Endothelial cell of hepatic sinusoid (primary cell): ENCODE results near the gene HES4.
"Not testable (repeated sequence)": the region's sequence is repeated elsewhere in the genome, so short reads cannot be mapped to it uniquely, and the experiment has no call there.

Source experiments
- in situ Hi-C: cut with HindIII; loops from 2 replicates; pipeline ENCODE4 v1.10.0; 2017; ENCODE audit warnings: low sequenced_read_pairs

The HES4 gene

GRCh38 chr1:1033731-1034438 lies 34.0 kb upstream of the HES4 start:
- in situ Hi-C loops, result no loop called here

GRCh38 chr1:1033009-1033587 lies 33.2 kb upstream of the HES4 start:
- in situ Hi-C loops, result no loop called here

GRCh38 chr1:1032424-1032823 lies 32.5 kb upstream of the HES4 start:
- in situ Hi-C loops, result no loop called here

GRCh38 chr1:1031659-1032235 lies 31.9 kb upstream of the HES4 start:
- in situ Hi-C loops, result no loop called here

GRCh38 chr1:1030867-1031658 lies 31.2 kb upstream of the HES4 start:
- in situ Hi-C loops, result not testable (repeated sequence)

GRCh38 chr1:1027791-1028190 lies 27.9 kb upstream of the HES4 start:
- in situ Hi-C loops, result no loop called here

GRCh38 chr1:1026599-1027413 lies 26.9 kb upstream of the HES4 start:
- in situ Hi-C loops, result no loop called here

GRCh38 chr1:1025730-1026129 lies 25.8 kb upstream of the HES4 start:
- in situ Hi-C loops, result no loop called here

- in situ Hi-C loops, result no loop called here
Observed at GRCh38 chr1:1024771-1025699, 25.1 kb upstream of the HES4 start.

- in situ Hi-C loops, result no loop called here
Observed at GRCh38 chr1:1024149-1024770, 24.4 kb upstream of the HES4 start.

GRCh38 chr1:1023700-1024099 lies 23.8 kb upstream of the HES4 start:
- in situ Hi-C loops, result no loop called here

GRCh38 chr1:1022302-1023009 lies 22.6 kb upstream of the HES4 start:
- in situ Hi-C loops, result no loop called here

GRCh38 chr1:1021920-1022259 lies 22.0 kb upstream of the HES4 start:
- in situ Hi-C loops, result no loop called here

- in situ Hi-C loops, result no loop called here
Observed at GRCh38 chr1:1021010-1021919, 21.4 kb upstream of the HES4 start.

GRCh38 chr1:1020415-1021009 lies 20.6 kb upstream of the HES4 start:
- in situ Hi-C loops, result no loop called here

GRCh38 chr1:1020000-1020404 lies 20.1 kb upstream of the HES4 start, which contains the start of gene AGRN:
Gene AGRN, plus strand, starts transcription at chr1:1020120. Its CDS starts 53 bp downstream, at chr1:1020173.
- in situ Hi-C loops, result no loop called here
